Measurements from ENCODE around the gene KIF1A. TPM values are rescaled to one million over a fixed set of nuclear protein-coding genes. Genes with fewer than 3 reads are reported as not detected.
A peak's percentile ranks its signal among the peaks of the same experiment; 100 is the strongest.

Gene KIF1A
- total and polyA plus RNA-seq, 4 experiments from 2014 or later = not detected

DNA sequence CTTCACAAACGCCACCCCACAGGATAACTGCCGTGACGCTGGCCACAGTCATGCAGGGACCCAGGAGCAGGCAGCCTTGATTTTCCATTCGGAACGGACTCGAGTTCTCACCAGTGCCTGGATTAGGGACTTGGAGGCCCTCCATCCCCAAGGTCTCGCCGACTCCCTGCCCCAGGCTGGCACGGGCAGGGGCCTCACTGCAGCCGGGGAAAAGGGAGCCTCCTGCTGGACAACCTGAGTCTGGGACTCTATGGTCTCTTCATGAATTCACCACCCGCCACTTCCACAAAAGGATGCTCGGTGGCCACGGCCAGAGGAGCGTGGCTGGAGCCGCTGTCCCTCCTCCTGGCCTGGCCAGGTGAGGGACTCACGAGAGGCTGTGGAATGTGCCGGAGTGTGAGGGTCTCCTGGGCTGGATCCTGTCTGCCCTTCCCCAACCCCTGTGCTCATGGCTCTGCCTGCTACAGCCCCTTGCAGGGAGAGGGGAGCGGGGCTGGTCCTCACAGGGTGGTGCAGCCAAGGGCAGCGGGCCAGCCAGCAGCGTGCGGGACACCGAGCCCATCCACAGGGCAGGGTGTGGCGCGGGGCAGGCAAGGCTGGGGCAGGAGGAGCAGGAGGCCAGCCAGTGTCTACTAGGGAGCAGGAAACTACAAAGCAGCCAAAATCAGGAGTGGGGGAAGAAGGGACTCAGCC is 86.1 kb downstream of the KIF1A start:
- Histone ChIP-seq H3K4me1 (ENCODE audit: insufficient read depth, low read length) (no peaks in the 10 kb centered on the region), H3K4me3 (ENCODE audit: low read length in 2 of 2) (no peak overlapping the region), H3K9me3 (ENCODE audit: control insufficient read depth in 1 of 2, low read length in 2 of 2) (no peaks in the 10 kb centered on the region), H3K27ac (ENCODE audit: low read depth, low read length) (no peak overlapping the region), H3K27me3 (ENCODE audit: insufficient read depth, low read length) (no peaks in the 10 kb centered on the region), H3K36me3 (ENCODE audit: insufficient read depth, low read length) (no peaks in the 10 kb centered on the region)
- no peak overlapping the region for H3K27ac Mint-ChIP-seq
- intact Hi-C loops (cut with micrococcal nuclease) = no loop called here
- peak in 2 of 5 donors; percentile 16 for DNase-seq
- H3K4me1 Mint-ChIP-seq = peaks cover 0 to 1% (median 0%) of the 10 kb centered on the region in 4 donors
- no peaks in the 10 kb centered on the region for H3K27me3 Mint-ChIP-seq
- H3K9me3 Mint-ChIP-seq = no peaks in the 10 kb centered on the region
- H3K36me3 Mint-ChIP-seq = no peaks in the 10 kb centered on the region
- ChIA-PET CTCF (ENCODE audit: partially characterized antibody) (no interaction called here), POLR2A (ENCODE audit: partially characterized antibody) (no interaction called here)
- H3K4me3 Mint-ChIP-seq = no peak overlapping the region

GRCh38 chr2:240732911-240733622 is 87.0 kb downstream of the KIF1A start:
- no peak overlapping the region for H3K27ac ChIP-seq (ENCODE audit: low read depth, low read length)
- no peaks in the 10 kb centered on the region for H3K36me3 ChIP-seq (ENCODE audit: insufficient read depth, low read length)
- no peak overlapping the region for H3K4me3 Mint-ChIP-seq
- intact Hi-C loops (cut with micrococcal nuclease) = no loop called here
- no peaks in the 10 kb centered on the region for H3K27me3 ChIP-seq (ENCODE audit: insufficient read depth, low read length)
- H3K36me3 Mint-ChIP-seq = no peaks in the 10 kb centered on the region
- no peak overlapping the region for H3K4me3 ChIP-seq (ENCODE audit: low read length in 2 of 2)
- ChIA-PET CTCF (ENCODE audit: partially characterized antibody) (no interaction called here), POLR2A (ENCODE audit: partially characterized antibody) (interaction anchor here (1.3 kb wide), 1 partner anchor 167 kb away, joined by 3 read pairs; no protein-coding TSS in a partner anchor)
- H3K27me3 Mint-ChIP-seq = no peaks in the 10 kb centered on the region
- no peak for DNase-seq
- no peaks in the 10 kb centered on the region for H3K4me1 ChIP-seq (ENCODE audit: insufficient read depth, low read length)
- H3K9me3 Mint-ChIP-seq = no peaks in the 10 kb centered on the region
- no peaks in the 10 kb centered on the region for H3K9me3 ChIP-seq (ENCODE audit: control insufficient read depth in 1 of 2, low read length in 2 of 2)
- H3K4me1 Mint-ChIP-seq = no peaks in the 10 kb centered on the region
- H3K27ac Mint-ChIP-seq = no peak overlapping the region

DNA sequence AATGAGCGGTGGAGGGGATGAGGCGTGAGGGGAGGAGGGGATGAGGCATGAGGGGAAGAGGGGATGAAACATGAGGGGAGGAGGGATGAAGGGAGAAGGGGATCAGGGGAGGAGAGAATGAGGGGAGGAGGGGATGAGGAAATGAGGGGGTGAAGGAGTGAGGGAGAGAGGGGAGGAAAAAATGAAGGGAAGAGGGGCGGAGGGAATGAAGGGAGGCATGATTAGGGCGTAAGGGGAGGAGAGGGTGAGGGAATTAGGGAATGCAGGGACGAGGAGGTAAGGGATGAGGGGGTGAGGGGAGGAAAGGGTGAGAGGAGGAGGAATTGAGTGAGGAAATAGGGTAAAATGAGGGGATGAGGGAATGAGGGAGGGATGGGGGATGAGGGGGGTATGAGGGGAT is 87.8 kb downstream of the KIF1A start:
- no peaks in the 10 kb centered on the region for H3K4me1 Mint-ChIP-seq
- CTCF ChIA-PET (ENCODE audit: partially characterized antibody) = no interaction called here
- intact Hi-C loops (cut with micrococcal nuclease) = no loop called here

GRCh38 chr2:240731178-240731545 is 88.9 kb downstream of the KIF1A start:
- Histone ChIP-seq H3K9me3 (ENCODE audit: control insufficient read depth in 1 of 2, low read length in 2 of 2) (no peaks in the 10 kb centered on the region), H3K27me3 (ENCODE audit: insufficient read depth, low read length) (no peaks in the 10 kb centered on the region), H3K4me1 (ENCODE audit: insufficient read depth, low read length) (no peaks in the 10 kb centered on the region), H3K27ac (ENCODE audit: low read depth, low read length) (no peak overlapping the region), H3K4me3 (ENCODE audit: low read length in 2 of 2) (no peak overlapping the region), H3K36me3 (ENCODE audit: insufficient read depth, low read length) (no peaks in the 10 kb centered on the region)
- CTCF ChIA-PET (ENCODE audit: partially characterized antibody) = interaction anchor here (1.0 to 1.1 kb wide), 2 partner anchors 165 to 217 kb away, joined by 4 read pairs; no protein-coding TSS in a partner anchor
- H3K27me3 Mint-ChIP-seq = no peaks in the 10 kb centered on the region
- no peak overlapping the region for H3K27ac Mint-ChIP-seq
- H3K4me3 Mint-ChIP-seq = no peak overlapping the region
- H3K4me1 Mint-ChIP-seq = no peaks in the 10 kb centered on the region
- intact Hi-C loops (cut with micrococcal nuclease) = no loop called here
- no peak for DNase-seq
- POLR2A ChIA-PET (ENCODE audit: partially characterized antibody) = no interaction called here
- H3K36me3 Mint-ChIP-seq = no peaks in the 10 kb centered on the region
- H3K9me3 Mint-ChIP-seq = no peaks in the 10 kb centered on the region

More for the DNA sequence above, 87.8 kb downstream of the KIF1A start:
- Mint-ChIP-seq H3K9me3 (no peaks in the 10 kb centered on the region), H3K36me3 (no peaks in the 10 kb centered on the region), H3K27ac (no peak overlapping the region), H3K27me3 (no peaks in the 10 kb centered on the region), H3K4me3 (no peak overlapping the region)
- no peak overlapping the region for H3K4me3 ChIP-seq (ENCODE audit: low read length in 2 of 2)
- H3K9me3 ChIP-seq (ENCODE audit: control insufficient read depth in 1 of 2, low read length in 2 of 2) = no peaks in the 10 kb centered on the region
- H3K27me3 ChIP-seq (ENCODE audit: insufficient read depth, low read length) = no peaks in the 10 kb centered on the region
- no peaks in the 10 kb centered on the region for H3K4me1 ChIP-seq (ENCODE audit: insufficient read depth, low read length)
- H3K27ac ChIP-seq (ENCODE audit: low read depth, low read length) = no peak overlapping the region
- no peak for DNase-seq
- POLR2A ChIA-PET (ENCODE audit: partially characterized antibody) = interaction anchor here (0.6 to 1.3 kb wide), 2 partner anchors 167 to 168 kb away, joined by 3 read pairs; no protein-coding TSS in a partner anchor
- H3K36me3 ChIP-seq (ENCODE audit: insufficient read depth, low read length) = no peaks in the 10 kb centered on the region

- Mint-ChIP-seq H3K36me3 (no peaks in the 10 kb centered on the region), H3K9me3 (no peaks in the 10 kb centered on the region), H3K4me3 (no peak overlapping the region), H3K27ac (no peak overlapping the region), H3K27me3 (no peaks in the 10 kb centered on the region), H3K4me1 (no peaks in the 10 kb centered on the region)
- no peaks in the 10 kb centered on the region for H3K9me3 ChIP-seq (ENCODE audit: control insufficient read depth in 1 of 2, low read length in 2 of 2)
- POLR2A ChIA-PET (ENCODE audit: partially characterized antibody) = no interaction called here
- H3K36me3 ChIP-seq (ENCODE audit: insufficient read depth, low read length) = no peaks in the 10 kb centered on the region
- no peak for DNase-seq
- no peak overlapping the region for H3K4me3 ChIP-seq (ENCODE audit: low read length in 2 of 2)
- intact Hi-C loops (cut with micrococcal nuclease) = no loop called here
- no peak overlapping the region for H3K27ac ChIP-seq (ENCODE audit: low read depth, low read length)
- H3K27me3 ChIP-seq (ENCODE audit: insufficient read depth, low read length) = no peaks in the 10 kb centered on the region
- H3K4me1 ChIP-seq (ENCODE audit: insufficient read depth, low read length) = no peaks in the 10 kb centered on the region
- CTCF ChIA-PET (ENCODE audit: partially characterized antibody) = interaction anchor here (1.0 to 1.1 kb wide), 2 partner anchors 164 to 216 kb away, joined by 4 read pairs; no protein-coding TSS in a partner anchor
Observed at GRCh38 chr2:240730501-240731177, 89.4 kb downstream of the KIF1A start.

DNA sequence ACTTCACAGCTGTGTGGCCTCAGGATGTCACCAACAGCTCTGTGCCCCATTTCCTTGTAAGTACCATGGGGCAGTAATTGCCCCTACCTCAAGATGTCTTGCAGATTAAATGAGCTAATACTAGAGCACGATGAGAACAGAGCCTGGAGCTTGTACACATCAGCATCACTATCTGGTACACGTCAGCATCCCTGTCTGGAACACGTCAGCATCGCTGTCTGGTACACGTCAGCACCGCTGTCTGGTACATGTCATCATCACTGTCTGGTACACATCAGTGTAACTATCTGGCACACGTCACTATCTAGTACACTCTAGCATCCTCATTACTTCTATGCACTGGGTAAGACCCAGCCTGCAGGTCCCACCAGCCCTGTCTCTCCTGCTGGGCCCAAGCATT is 91.2 kb downstream of the KIF1A start:
- ChIA-PET CTCF (ENCODE audit: partially characterized antibody) (no interaction called here), POLR2A (ENCODE audit: partially characterized antibody) (no interaction called here)
- no peaks in the 10 kb centered on the region for H3K4me1 ChIP-seq (ENCODE audit: insufficient read depth, low read length)
- H3K4me3 Mint-ChIP-seq = no peak overlapping the region
- H3K9me3 Mint-ChIP-seq = no peaks in the 10 kb centered on the region
- intact Hi-C loops (cut with micrococcal nuclease) = no loop called here
- H3K27ac ChIP-seq (ENCODE audit: low read depth, low read length) = no peak overlapping the region
- H3K36me3 ChIP-seq (ENCODE audit: insufficient read depth, low read length) = no peaks in the 10 kb centered on the region
- no peaks in the 10 kb centered on the region for H3K27me3 ChIP-seq (ENCODE audit: insufficient read depth, low read length)
- H3K9me3 ChIP-seq (ENCODE audit: control insufficient read depth in 1 of 2, low read length in 2 of 2) = no peaks in the 10 kb centered on the region
- no peak for DNase-seq
- no peak overlapping the region for H3K4me3 ChIP-seq (ENCODE audit: low read length in 2 of 2)
- H3K27me3 Mint-ChIP-seq = no peaks in the 10 kb centered on the region
- H3K27ac Mint-ChIP-seq = no peak overlapping the region
- H3K4me1 Mint-ChIP-seq = no peaks in the 10 kb centered on the region
- no peaks in the 10 kb centered on the region for H3K36me3 Mint-ChIP-seq

GRCh38 chr2:240728361-240728760 is 91.7 kb downstream of the KIF1A start:
- Histone ChIP-seq H3K4me3 (ENCODE audit: low read length in 2 of 2) (no peak overlapping the region), H3K36me3 (ENCODE audit: insufficient read depth, low read length) (no peaks in the 10 kb centered on the region), H3K27ac (ENCODE audit: low read depth, low read length) (no peak overlapping the region), H3K27me3 (ENCODE audit: insufficient read depth, low read length) (no peaks in the 10 kb centered on the region), H3K4me1 (ENCODE audit: insufficient read depth, low read length) (no peaks in the 10 kb centered on the region), H3K9me3 (ENCODE audit: control insufficient read depth in 1 of 2, low read length in 2 of 2) (no peaks in the 10 kb centered on the region)
- no peak for DNase-seq
- ChIA-PET CTCF (ENCODE audit: partially characterized antibody) (no interaction called here), POLR2A (ENCODE audit: partially characterized antibody) (no interaction called here)
- H3K36me3 Mint-ChIP-seq = no peaks in the 10 kb centered on the region
- H3K4me3 Mint-ChIP-seq = no peak overlapping the region
- no peaks in the 10 kb centered on the region for H3K4me1 Mint-ChIP-seq
- H3K27me3 Mint-ChIP-seq = no peaks in the 10 kb centered on the region
- H3K9me3 Mint-ChIP-seq = no peaks in the 10 kb centered on the region
- intact Hi-C loops (cut with micrococcal nuclease) = no loop called here
- no peak overlapping the region for H3K27ac Mint-ChIP-seq
